HCT116 (cell line): Measurements from ENCODE around the gene SCARF1.

Experiments
- ATF3 ChIP-seq: IDR thresholded peaks from 2 replicates; pipeline ENCODE4 v1.6.1; 2012
- CBX3 ChIP-seq: IDR thresholded peaks from 2 replicates; pipeline ENCODE4 v1.6.1; 2012; ENCODE audit warnings: low read depth
- CTCF ChIP-seq, 3 experiments: fragments of 200-600 bp in 1 of 3; sonication (generic) in 1 of 3; IDR thresholded peaks in 2 of 3; conservative IDR thresholded peaks in 1 of 3; 2 replicates each; pipeline ENCODE4 v1.5.1; 2012 to 2017; ENCODE audit warnings: low read depth in 2 of 3, low read length in 2 of 3, antibody characterized with exemption in 1 of 3, borderline replicate concordance in 1 of 3, control low read depth in 1 of 3, mild to moderate bottlenecking in 1 of 3, mixed read lengths in 1 of 3, mixed run types in 1 of 3, moderate library complexity in 1 of 3; ENCODE audit not compliant: insufficient read depth in 1 of 3
- EZH2 ChIP-seq: fragments of 200-600 bp; sonication (generic); IDR thresholded peaks from 2 replicates; pipeline ENCODE4 v1.6.1; 2017; ENCODE audit warnings: antibody characterized with exemption, mixed run types
- EZH2phosphoT487 ChIP-seq: fragments of 200-600 bp; IDR thresholded peaks from 2 replicates; pipeline ENCODE4 v1.6.1; 2018; ENCODE audit warnings: antibody characterized with exemption, borderline replicate concordance
- MAX ChIP-seq: IDR thresholded peaks from 2 replicates; pipeline ENCODE4 v1.6.1; 2012
- POLR2A ChIP-seq: IDR thresholded peaks from 2 replicates; pipeline ENCODE4 v1.7.0; 2011; ENCODE audit warnings: borderline replicate concordance; ENCODE audit not compliant: insufficient read depth, insufficient read length; ENCODE audit errors: extremely low read depth
- POLR2AphosphoS5 ChIP-seq: IDR thresholded peaks from 2 replicates; pipeline ENCODE4 v1.6.1; 2011; ENCODE audit warnings: mild to moderate bottlenecking, low read depth, low read length, moderate library complexity
- RAD21 ChIP-seq: IDR thresholded peaks from 2 replicates; pipeline ENCODE4 v1.6.1; 2012; ENCODE audit warnings: low read depth, mild to moderate bottlenecking
- REST ChIP-seq: IDR thresholded peaks from 2 replicates; pipeline ENCODE4 v1.6.1; 2012; ENCODE audit warnings: low read depth
- SRF ChIP-seq: IDR thresholded peaks from 2 replicates; pipeline ENCODE4 v1.6.1; 2012; ENCODE audit warnings: low read depth
- YY1 ChIP-seq: IDR thresholded peaks from 2 replicates; pipeline ENCODE4 v1.6.1; 2011; ENCODE audit warnings: low read length, low read depth, moderate library complexity, mild to moderate bottlenecking; ENCODE audit not compliant: insufficient replicate concordance; ENCODE audit errors: extremely low read depth
- ZBTB33 ChIP-seq: IDR thresholded peaks from 2 replicates; pipeline ENCODE4 v1.6.1; 2011; ENCODE audit warnings: mild to moderate bottlenecking, low read length, moderate library complexity; ENCODE audit not compliant: insufficient replicate concordance; ENCODE audit errors: extremely low read depth

GRCh38 chr17:1653735-1654134 lies 8.2 kb upstream of the SCARF1 start:
- TF ChIP-seq CTCF (IDR thresholded peaks at IDR 0.05 in 2 of 3, conservative IDR thresholded peaks at IDR 0.05 in 1 of 3; ENCODE audit: borderline replicate concordance in 1 of 3, insufficient read depth in 1 of 3, low read depth in 2 of 3, low read length in 2 of 3) (no peak), SRF (no peak), RAD21 (no peak), POLR2A (no peak), CBX3 (no peak), ATF3 (no peak), EZH2phosphoT487 (no peak), EZH2 (no peak), YY1 (no peak), POLR2AphosphoS5 (no peak), ZBTB33 (no peak), MAX (no peak), REST (no peak)
